ACC112 (cell line): ENCODE data around the gene MFSD6L.
"Not testable (repeated sequence)": the region's sequence is repeated elsewhere in the genome, so short reads cannot be mapped to it uniquely, and the experiment has no call there.

ENCODE experiments used
- H2AFZ ChIP-seq: fragments of 200-600 bp; sonication (generic); one replicate; pipeline ENCODE4 v1.6.0; 2017; ENCODE audit warnings: antibody characterized with exemption, low read length; ENCODE audit not compliant: unreplicated experiment
- H3K27ac ChIP-seq: fragments of 200-600 bp; sonication (generic); 2 replicates; pipeline ENCODE4 v1.5.1; 2014; ENCODE audit warnings: low read depth, mild to moderate bottlenecking, antibody characterized with exemption, low read length, moderate library complexity
- H3K27me3 ChIP-seq: fragments of 200-600 bp; sonication (generic); 2 replicates; pipeline ENCODE4 v1.6.1; 2014; ENCODE audit warnings: mild to moderate bottlenecking, antibody characterized with exemption, low read length, moderate library complexity, mixed read lengths; ENCODE audit not compliant: insufficient read depth
- H3K36me3 ChIP-seq: fragments of 200-600 bp; sonication (generic); 2 replicates; pipeline ENCODE4 v1.6.1; 2016; ENCODE audit warnings: mild to moderate bottlenecking, antibody characterized with exemption, low read length, moderate library complexity, mixed read lengths; ENCODE audit not compliant: insufficient read depth
- H3K4me1 ChIP-seq: fragments of 200-600 bp; sonication (generic); one replicate; pipeline ENCODE4 v1.6.1; 2016; ENCODE audit warnings: low read length, mixed read lengths; ENCODE audit not compliant: insufficient read depth, unreplicated experiment, control insufficient read depth
- H3K4me3 ChIP-seq: fragments of 200-600 bp; sonication (generic); 2 replicates; pipeline ENCODE4 v1.5.1; 2014; ENCODE audit warnings: mild to moderate bottlenecking, low read depth, low read length
- H3K79me2 ChIP-seq: fragments of 200-600 bp; sonication (generic); one replicate; pipeline ENCODE4 v1.6.0; 2016; ENCODE audit warnings: low read length; ENCODE audit not compliant: control insufficient read depth, unreplicated experiment, insufficient read depth

The MFSD6L gene

DNA sequence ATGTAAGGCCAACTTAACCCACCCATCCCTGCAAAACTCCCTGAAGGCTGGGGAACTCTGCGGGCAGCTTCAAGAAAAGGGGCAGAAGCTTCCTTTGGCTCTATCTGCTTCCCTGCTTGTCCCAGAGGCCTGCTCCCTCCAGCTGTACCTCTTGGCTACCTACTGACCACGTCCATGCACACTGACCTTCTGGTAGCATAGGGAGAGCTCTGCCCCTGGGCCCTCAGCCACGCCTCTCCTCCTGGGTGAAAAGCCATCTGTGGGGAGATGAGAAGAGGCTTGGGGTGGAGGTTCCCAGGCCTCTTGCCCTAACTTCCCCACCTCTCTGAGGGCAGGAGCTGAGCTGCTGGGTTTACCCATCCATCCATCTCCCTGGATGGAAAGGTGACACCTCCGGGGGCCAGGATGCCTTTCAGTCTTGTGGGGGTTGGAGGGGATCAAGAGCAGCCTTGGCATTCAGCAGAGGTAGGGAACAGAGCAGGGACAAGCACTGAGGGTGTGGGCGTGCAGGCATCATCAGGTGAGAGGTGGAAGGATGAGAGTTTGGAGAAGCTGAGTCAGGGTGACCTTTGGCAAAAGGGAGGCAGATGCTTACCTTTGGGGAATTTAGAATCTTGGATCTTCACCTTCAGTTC, 23.4 kb upstream of the MFSD6L start:
- no peaks in the 10 kb centered on the region for H3K4me1 ChIP-seq
- H3K36me3 ChIP-seq = no peaks in the 10 kb centered on the region
- H3K27ac ChIP-seq = no peak overlapping the region
- no peak overlapping the region for H3K4me3 ChIP-seq
- no peaks in the 10 kb centered on the region for H3K79me2 ChIP-seq
- H2AFZ ChIP-seq = no peak overlapping the region
- H3K27me3 ChIP-seq = peaks cover 24% of the 10 kb centered on the region

DNA sequence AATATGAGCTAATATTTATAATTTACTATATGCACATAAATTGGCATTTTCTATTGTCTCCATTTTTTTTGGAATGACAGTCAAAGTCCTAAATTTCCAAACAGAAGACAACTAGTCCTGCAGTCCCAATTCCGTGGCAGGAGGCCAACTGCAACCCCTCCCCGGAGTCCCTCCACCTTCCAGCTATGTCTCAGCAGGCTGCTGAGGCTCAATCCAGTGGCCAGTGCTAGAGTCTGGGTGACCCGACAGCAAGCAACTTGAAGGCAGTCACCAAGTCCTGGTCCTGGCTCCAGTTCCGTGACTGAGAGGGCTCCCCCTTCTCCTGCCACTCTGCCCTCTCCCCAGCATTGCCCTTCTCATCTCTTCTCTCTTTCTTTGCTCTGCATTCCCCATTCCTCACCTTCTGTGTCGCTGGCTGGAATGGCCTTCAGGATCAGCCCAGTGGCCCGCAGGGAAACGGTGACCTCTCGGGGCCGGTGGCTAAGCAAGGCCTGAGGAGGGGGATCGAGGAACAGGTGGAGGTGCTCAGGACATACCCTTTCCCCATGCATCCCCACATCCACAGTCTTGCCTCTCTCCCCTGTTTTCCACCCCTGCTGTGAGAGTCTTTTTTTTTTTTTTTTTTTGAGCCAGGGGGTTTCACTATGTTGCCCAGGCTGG, 22.4 kb upstream of the MFSD6L start:
- Histone ChIP-seq H3K79me2 (no peaks in the 10 kb centered on the region), H2AFZ (no peak overlapping the region), H3K36me3 (no peaks in the 10 kb centered on the region), H3K27me3 (peaks cover 32% of the 10 kb centered on the region), H3K4me1 (no peaks in the 10 kb centered on the region), H3K27ac (no peak overlapping the region), H3K4me3 (no peak overlapping the region)

DNA sequence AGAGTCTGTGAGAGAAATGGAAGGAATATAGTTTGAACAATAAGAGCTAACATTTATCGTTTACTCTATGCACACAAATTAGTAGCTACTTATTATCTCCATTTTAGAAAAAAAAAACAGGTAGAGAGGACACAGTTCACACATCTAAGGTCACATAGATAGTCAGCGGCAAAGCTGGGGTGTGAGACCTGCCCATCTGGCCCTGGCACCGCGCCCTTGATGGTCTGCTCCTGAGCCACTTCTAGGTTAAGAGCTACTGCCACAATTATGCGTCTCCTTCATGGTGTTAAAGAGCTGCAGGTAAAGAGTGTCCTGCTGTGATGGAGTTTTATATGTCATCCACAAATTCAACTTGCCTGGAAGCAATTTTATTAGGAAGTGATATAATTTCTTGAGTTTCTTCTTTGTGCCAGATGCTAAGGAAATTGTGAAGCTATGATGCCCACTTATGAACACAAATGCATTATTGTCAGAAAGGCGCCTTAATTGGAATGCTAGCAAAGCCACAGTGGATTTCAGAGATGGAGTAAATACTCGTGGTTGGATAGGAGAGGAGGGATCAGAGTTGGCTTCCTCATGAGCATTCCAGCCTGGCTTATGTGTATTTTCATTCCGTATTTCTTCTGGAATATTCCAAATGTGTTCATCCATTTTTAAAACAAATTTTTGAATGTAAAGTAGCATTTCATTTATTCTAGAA, 21.3 kb upstream of the MFSD6L start:
- peaks cover 43% of the 10 kb centered on the region for H3K27me3 ChIP-seq
- no peak overlapping the region for H3K27ac ChIP-seq
- no peaks in the 10 kb centered on the region for H3K4me1 ChIP-seq
- H3K36me3 ChIP-seq = no peaks in the 10 kb centered on the region
- H3K79me2 ChIP-seq = no peaks in the 10 kb centered on the region
- no peak overlapping the region for H3K4me3 ChIP-seq
- H2AFZ ChIP-seq = no peak overlapping the region

DNA sequence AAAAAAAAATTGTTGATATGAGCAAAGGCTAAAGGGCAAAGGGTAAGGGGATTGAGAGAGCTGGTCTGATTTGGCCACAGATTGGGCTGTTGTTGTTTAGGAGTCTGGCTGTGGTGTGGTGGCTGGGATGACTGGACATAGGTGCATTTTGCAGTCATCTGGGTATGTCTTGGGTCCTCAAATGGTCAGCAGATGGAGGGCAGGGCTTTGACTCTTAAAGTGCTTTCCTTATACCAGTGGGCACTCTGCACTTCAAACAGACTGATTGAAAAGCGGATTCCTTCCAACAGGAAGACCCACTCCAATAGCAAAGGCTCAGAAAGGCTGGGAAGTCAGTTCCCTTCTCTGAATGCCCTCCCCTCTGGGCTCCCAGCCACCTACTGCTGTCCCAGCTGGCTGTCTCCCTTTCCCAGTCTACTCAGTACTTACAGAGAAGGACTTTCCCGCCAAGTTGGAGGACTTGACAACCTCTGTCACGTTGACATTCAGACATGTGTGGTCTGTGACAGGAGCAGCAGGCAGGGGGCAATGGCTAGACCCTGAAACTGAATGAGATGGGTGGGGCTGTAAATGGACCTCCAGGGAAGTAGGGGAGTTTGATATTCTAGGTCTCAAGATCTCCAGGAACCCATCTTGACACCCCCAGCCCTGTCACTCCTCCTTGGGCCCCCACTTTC, 19.6 kb upstream of the MFSD6L start:
- H3K4me1 ChIP-seq = no peaks in the 10 kb centered on the region
- H3K27me3 ChIP-seq = peaks cover 48% of the 10 kb centered on the region

DNA sequence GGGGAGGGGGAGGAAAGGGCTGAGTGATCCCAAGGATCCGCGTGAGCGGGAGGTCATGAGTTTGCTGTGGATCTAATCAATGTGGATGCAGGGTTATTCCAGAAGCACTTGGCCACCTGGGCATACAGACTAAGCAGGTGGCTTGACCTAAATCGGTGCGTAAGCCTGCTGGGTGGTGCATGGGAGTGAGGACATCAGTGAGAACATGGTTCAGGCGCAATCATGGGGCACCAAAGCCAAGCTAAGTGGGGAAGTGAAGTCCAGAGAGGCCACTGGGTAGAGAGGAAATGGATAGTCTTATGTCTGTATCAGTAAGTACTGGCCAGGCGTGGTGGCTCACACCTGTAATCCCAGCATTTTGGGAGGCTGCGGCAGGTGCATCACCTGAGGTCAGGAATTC, 18.9 kb upstream of the MFSD6L start:
- Histone ChIP-seq H3K36me3 (no peaks in the 10 kb centered on the region), H3K27me3 (peaks cover 49% of the 10 kb centered on the region), H3K27ac (no peak overlapping the region), H3K4me1 (no peaks in the 10 kb centered on the region), H3K79me2 (no peaks in the 10 kb centered on the region), H3K4me3 (no peak overlapping the region), H2AFZ (no peak overlapping the region)

More for the DNA sequence above, 19.6 kb upstream of the MFSD6L start:
- no peak overlapping the region for H2AFZ ChIP-seq
- H3K79me2 ChIP-seq = no peaks in the 10 kb centered on the region
- H3K27ac ChIP-seq = no peak overlapping the region
- no peak overlapping the region for H3K4me3 ChIP-seq
- H3K36me3 ChIP-seq = no peaks in the 10 kb centered on the region

DNA sequence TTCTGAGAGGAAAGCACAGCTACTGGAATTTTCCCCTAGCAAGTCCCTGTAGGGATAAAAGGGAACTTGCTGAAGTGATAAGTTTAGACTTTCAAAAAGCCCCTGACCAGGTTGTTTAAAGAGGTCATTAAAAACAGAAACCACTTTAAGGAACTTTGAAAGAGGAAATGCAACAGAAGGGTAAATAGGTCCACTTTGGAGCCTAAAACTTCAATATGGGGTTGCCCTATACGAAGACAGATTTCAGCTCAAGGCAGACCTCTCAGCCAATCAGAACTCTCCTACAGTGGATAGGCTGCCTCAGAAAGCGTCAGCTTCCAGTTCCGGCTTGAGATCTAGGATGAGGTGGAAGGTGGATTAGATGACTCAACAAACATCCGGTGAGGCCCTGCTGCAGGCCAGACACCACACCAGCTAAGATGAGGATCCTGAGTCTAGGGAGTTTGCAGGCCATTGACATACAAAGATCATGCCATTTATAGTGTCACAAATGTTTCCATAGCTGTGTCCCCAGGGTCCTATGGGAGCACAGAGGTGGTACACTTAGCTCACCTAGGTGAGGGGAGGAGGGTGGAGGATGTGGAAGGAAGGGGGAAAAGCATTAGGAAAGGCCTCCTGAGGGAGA, 7.9 kb upstream of the MFSD6L start:
- Histone ChIP-seq H2AFZ (no peak overlapping the region), H3K27me3 (peaks cover 10% of the 10 kb centered on the region; the same call in 1 of the 2 replicates), H3K4me1 (no peaks in the 10 kb centered on the region), H3K4me3 (no peak overlapping the region), H3K27ac (no peak overlapping the region), H3K36me3 (no peaks in the 10 kb centered on the region), H3K79me2 (no peaks in the 10 kb centered on the region)

DNA sequence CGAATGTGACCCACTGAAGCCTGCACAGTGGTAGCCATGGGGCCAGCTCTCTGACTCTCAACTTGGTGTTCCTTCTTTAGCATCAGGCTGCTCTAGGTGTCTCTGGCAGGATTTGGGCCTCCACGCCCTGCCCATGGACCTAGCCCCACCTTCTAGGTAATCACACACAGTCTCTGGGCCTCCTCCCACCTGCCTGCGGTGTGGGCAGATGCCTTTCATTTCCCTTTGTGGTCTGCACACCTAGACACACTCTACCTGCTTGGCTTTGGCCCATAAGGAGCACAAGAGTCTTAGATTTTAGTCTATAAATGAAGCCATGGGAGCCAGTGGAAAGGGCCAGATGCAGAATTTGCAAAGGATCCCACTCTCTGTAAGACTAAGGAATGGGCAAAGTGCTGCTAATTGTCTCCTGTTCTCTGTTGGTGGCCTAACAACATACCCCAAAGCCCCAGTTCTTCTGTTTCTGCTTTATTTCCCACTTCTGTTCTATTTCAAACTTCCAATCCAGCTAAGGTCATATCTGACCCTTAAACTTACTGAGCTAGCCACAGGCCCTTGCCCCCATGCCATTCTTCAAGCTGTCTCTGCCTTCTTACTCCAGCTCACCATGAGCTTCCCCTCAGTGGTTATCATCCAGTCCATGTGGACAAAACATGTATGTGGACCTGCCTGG, 7.2 kb upstream of the MFSD6L start:
- Histone ChIP-seq H3K79me2 (no peaks in the 10 kb centered on the region), H2AFZ (no peak overlapping the region), H3K36me3 (no peaks in the 10 kb centered on the region), H3K27ac (no peak overlapping the region), H3K27me3 (peaks cover 13% of the 10 kb centered on the region; the same call in 1 of the 2 replicates), H3K4me1 (no peaks in the 10 kb centered on the region), H3K4me3 (no peak overlapping the region)

DNA sequence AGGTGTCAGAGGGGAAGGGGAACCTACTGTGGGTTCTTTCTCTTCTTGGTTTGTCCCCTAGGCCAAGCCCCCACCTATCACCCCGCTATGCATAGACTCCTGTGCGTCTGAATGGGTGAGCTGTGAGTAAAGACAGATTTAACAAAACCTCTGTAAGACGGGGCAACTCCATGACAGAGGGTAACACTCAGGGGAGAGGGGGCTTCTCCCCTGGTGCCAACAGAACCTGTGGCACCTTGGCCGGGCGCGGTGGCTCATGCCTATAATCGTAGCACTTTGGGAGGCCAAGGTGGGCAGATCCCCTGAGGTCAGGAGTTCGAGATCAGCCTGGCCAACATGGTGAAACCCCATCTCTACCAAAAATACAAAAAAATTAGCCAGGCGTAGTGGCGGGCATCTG, 6.2 kb upstream of the MFSD6L start:
- not testable (repeated sequence) for H3K4me1 ChIP-seq, H3K36me3 ChIP-seq, H2AFZ ChIP-seq, H3K79me2 ChIP-seq, H3K4me3 ChIP-seq, H3K27ac ChIP-seq
- H3K27me3 ChIP-seq = peaks cover 19% of the 10 kb centered on the region; the same call in 1 of the 2 replicates

DNA sequence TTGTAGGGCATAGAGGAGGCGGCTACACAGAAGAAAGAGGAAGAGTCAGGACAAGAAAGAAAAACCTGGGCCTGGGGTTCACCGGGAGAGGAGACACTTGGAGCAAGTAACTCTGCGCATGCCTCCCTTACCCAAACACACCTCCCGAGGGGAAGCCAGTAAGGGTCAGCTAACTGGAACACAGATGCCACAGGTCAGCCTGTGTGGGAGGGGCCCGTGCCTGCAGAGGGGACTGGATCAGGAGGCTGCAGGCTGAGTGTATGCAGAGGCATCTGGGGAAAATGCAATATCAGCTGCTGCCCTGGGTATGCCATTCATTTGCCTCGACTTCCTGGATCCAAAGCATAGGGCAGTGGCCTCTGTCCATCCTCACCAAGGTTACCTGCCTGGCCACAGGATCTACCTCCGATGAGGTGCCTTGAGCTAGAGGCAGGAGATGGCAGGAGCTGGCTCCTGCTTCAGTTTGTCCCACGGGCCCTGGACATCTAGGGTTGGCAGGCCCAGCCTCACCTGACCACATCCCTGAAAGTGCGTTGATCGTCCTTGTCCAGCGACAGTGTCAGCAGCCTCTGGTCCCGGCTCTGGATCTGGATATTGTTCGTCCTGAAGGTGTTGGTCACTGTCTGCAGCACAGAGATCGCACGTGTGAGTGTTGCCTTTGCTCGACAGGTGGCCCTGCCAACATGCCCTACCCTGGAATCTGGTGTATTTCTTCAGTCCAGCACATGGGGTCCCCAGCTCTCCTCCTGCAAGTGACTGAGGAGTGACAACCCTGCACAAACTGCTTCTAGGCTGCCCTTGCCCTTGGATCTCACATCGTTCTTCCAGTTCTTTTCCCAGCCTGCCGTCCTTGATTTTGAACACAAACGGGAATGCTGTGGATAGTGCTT, 4.6 kb upstream of the MFSD6L start:
- Histone ChIP-seq H3K4me3 (no peak overlapping the region), H3K36me3 (no peaks in the 10 kb centered on the region), H2AFZ (no peak overlapping the region), H3K79me2 (no peaks in the 10 kb centered on the region), H3K27ac (no peak overlapping the region), H3K27me3 (peaks cover 29% of the 10 kb centered on the region; the same call in 1 of the 2 replicates), H3K4me1 (no peaks in the 10 kb centered on the region)
